SIG-M5 (cell line): ENCODE data around the gene RGS7.

Experiments
- DNase-seq: peaks from one replicate; lab custom pipeline; 2025; lab: John Stamatoyannopoulos, UW

The RGS7 gene

GRCh38 chr1:241356519-241357365, at the start of gene RGS7:
Gene RGS7, minus strand, starts transcription at chr1:241357205.
- no peak for DNase-seq

DNA sequence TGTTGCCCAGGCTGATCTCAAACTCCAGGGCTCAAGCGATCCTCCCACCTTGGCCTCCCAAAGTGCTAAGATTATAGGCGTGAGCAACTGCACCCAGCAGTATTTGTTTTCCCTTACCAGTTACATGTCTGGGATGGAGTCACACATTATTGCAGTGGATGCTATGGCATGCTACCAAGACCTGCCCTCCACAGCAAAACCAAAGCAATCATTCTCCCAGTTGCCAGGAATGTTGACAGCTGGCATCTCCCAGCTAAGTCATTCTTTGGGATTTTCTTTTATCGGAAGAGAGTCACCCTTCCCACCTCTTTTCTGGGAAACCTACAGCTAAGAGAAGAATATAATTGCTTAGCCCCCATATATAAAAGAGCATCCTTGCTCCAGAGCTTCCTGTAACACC, 49.4 kb upstream of the RGS7 start:
- no peak for DNase-seq

- DNase-seq: no peak
Measured at GRCh38 chr1:241401156-241401555, 44.2 kb upstream of the RGS7 start.

- DNase-seq: no peak
Measured at GRCh38 chr1:241396747-241397681, 40.0 kb upstream of the RGS7 start.

GRCh38 chr1:241391926-241392710, 35.1 kb upstream of the RGS7 start:
- DNase-seq: no peak

GRCh38 chr1:241390526-241390925, 33.5 kb upstream of the RGS7 start:
- DNase-seq: no peak

DNA sequence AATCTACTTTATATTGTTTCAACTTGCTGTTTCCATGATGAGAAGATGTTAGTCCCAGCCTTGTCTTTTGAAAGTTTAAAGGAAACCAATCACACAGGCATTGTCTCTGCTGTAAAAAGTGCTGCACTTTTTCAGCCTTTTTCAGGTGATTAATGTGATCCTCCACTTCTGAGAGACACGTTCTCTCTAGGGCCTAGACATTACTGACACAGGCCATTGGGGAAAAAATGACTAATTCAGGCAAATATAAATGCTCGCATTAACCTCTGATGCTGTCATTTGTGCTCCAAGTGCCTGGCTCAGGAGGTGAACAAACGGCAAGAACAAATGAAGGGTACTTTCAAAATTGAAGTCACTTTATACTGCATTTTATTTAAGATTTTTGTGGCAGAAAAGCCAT, 32.4 kb upstream of the RGS7 start:
- no peak for DNase-seq

- no peak for DNase-seq
Measured at GRCh38 chr1:241387216-241387615, 30.2 kb upstream of the RGS7 start.

DNA sequence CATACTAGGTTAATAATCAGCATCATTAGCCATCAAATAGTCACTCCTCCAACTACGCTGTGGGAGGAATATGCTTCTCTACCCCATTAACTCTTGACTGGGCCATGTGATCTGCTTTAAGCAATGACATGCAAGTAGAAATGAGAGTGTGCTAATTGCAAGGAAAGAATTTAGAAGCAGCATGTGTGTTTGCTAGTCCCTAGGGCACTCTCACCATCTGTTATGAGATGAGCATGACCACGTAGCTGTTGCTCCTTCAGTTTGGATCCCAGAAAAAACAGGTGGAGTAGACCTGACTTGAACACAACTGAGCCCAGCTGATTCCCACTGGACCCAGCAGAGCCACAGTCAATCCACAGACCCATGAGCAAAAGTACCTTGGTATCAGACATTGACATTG, 19.7 kb upstream of the RGS7 start:
- no peak for DNase-seq

DNA sequence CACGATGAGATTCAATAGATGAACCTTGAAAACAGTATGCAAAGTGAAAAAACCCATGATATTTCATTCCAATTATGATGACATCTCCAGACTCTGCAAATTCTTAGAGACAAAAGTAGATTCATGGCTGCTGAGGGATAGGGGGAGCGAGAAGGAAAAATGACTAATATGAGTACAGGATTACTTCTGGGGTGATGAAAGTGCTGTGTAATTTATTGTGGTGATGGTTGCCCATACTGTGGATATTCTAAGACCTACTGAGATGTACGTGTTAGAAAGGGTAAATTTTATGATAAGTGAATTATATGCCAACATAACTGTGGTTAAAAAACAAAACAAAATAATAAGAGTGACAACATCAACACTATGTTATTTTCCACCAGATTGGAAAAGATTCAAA, 18.9 kb upstream of the RGS7 start:
- DNase-seq: no peak

- no peak for DNase-seq
Measured at GRCh38 chr1:241366196-241366595, 9.2 kb upstream of the RGS7 start.

GRCh38 chr1:241362350-241362749, 5.3 kb upstream of the RGS7 start:
- no peak for DNase-seq

DNA sequence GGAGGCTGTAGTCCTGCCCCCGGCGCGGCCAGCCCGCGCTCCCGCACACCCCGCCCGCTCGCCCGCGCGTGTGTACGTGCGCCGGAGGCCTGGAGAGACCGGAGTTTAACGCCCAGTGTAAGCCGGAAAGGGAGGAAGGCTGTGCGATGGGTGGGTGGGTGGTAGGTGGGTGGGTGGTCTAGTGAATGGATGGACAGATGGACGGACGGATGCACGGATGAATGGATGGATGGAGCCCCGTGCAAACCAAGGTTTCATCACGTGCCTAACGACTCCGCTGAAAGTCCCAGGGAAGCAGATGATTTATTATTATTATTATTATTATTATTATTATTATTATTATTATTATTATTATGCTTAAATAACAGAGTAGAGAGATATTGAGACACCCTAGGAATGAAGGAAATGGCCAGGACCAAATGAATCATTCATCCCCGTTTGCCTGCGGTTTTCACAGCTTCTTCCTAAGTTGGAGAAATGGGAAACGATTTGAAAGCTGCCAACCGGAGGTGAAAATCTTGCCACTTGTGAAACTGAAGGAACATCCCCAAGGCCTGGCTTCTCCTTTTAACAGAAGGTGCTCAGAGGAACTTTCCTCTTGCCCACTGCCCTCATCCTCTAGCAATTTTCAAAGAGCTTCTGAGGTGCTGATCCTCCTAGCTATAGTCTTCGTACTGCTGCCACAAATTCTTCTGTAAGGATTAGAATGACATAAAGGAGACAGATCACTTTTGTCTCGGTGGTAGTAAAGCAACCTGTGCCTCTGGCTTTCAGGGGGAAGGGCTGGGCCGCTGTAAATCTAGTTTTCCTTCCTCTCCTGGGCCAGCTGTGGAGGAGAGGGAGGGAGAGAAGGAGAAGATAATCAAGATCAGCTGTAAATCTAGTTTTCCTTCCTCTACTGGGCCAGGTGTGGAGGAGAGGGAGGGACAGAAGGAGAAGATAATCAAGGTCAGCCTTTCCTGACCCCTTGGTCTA, 648 bp upstream of the RGS7 start:
- no peak for DNase-seq

DNA sequence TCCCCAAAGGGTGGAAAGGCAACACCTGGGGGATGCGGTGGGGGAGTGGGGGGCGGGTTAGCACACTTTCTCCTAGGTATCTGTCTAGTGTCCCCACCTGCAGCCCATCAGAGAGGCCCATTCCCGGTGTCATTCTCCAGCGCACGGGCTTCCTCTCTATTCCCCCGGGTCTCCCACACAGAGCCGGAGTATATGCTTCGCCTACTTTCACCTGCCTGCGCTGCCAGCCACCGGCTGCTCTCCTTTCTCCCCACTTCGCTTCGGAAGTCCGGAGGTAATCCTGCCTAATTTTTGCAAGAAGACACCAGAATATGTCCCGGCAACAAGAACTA, 852 bp downstream of the RGS7 start:
- no peak for DNase-seq

GRCh38 chr1:241355311-241356010, 1.5 kb downstream of the RGS7 start:
- DNase-seq: no peak

GRCh38 chr1:241352401-241352800, 4.6 kb downstream of the RGS7 start:
- DNase-seq: no peak

GRCh38 chr1:241351841-241352240, 5.2 kb downstream of the RGS7 start:
- no peak for DNase-seq

DNA sequence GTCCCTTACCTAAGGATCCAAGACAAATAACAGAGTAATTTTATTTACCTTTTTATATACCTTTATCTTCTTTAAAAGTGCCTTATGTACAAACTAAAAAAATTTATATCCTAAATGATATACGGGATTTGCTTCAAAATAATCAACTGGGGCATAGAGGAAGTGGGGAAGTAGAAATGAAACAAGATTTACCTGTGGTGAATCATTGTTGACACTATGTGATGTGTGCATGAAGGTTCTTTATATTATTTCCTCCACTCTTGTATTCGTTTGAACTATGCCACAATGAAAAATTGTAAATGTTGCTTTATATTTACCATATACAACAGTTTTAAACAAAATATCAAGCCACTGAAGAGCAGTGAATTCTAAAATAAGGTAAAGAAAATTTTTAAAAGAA, 13.0 kb downstream of the RGS7 start:
- no peak for DNase-seq

GRCh38 chr1:241336335-241336734, 20.7 kb downstream of the RGS7 start:
- DNase-seq: no peak

GRCh38 chr1:241332987-241333386, 24.0 kb downstream of the RGS7 start:
- no peak for DNase-seq

GRCh38 chr1:241332037-241332409, 25.0 kb downstream of the RGS7 start:
- no peak for DNase-seq
